Effector CD4-positive, alpha-beta T cell (primary cell): ENCODE data around the gene RND2.

ENCODE experiments used
- DNase-seq: peaks from one replicate; pipeline ENCODE4 v3.0.0-alpha.2; 2020

RND2 gene

DNA sequence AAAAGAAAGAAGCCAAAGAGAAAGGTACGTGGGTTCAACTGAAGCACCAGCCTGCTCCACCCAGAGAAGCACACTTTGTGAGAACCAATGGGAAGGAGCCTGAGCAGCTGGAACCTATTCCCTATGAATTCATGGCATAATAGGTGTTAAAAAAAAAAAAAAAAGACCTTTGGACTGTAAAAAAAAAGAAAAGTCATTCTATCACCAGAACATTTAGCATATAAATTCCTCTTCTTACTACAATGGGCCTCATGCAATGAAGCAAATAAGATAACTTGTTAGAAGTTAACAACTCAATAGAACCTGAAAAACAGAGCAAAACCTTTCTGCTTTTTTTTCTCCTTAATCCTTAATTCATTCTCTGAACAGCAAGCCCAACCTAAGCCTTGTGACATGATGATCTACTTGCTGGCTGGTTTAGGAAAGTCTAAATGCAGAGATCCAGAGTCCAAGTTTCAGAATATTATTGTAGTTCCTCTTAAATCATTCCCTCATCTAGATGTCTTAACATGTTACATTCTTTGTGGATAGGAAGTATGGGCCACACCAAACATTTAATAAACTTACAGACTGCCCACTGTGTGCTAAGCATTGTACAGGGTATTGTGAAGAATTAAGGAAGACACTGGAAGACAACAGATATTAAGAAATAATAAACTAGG lies 54.7 kb downstream of the RND2 start:
- DNase-seq = no peak
